AG04449 (cell line): ENCODE measurements around the gene CHST11.

Experiments used
- CTCF ChIA-PET: fragments of 350-600 bp; formaldehyde crosslinking; extraction: SDS; loops from one replicate; lab custom pipeline; 2021; ENCODE audit warnings: antibody characterized with exemption; lab: Yijun Ruan, JAX
- POLR2A ChIA-PET: fragments of 400-600, 350-600 bp; formaldehyde crosslinking; extraction: SDS; loops from one replicate; lab custom pipeline; 2020; ENCODE audit warnings: antibody characterized with exemption, inconsistent platforms; lab: Yijun Ruan, JAX
- DNase-seq: peaks from one replicate; pipeline ENCODE4 v3.0.0-alpha.2; 2010; ENCODE audit warnings: low read depth, low spot score
- H3K4me3 ChIP-seq: 2 replicates; pipeline ENCODE4 v1.5.1; 2011; ENCODE audit warnings: low read depth, mild to moderate bottlenecking, control low read depth, low read length
- TF ChIP-seq, protein P1 (sequence below): IDR thresholded peaks from one replicate; pipeline ENCODE4 v1.5.1; 2011; ENCODE audit warnings: mild to moderate bottlenecking, moderate library complexity, low read length, control low read depth, inconsistent platforms; ENCODE audit not compliant: insufficient read depth; ENCODE audit errors: missing control alignments

CHST11 gene

GRCh38 chr12:104673696-104674482 lies 217.1 kb downstream of the CHST11 start:
- CTCF ChIA-PET = interaction anchor here (1.3 kb wide), 1 partner anchor 292 kb away, joined by 6 read pairs; no protein-coding TSS in a partner anchor
- POLR2A ChIA-PET = interaction anchor here (0.7 kb wide), 1 partner anchor 230 kb away, joined by 3 read pairs; no protein-coding TSS in a partner anchor

DNA sequence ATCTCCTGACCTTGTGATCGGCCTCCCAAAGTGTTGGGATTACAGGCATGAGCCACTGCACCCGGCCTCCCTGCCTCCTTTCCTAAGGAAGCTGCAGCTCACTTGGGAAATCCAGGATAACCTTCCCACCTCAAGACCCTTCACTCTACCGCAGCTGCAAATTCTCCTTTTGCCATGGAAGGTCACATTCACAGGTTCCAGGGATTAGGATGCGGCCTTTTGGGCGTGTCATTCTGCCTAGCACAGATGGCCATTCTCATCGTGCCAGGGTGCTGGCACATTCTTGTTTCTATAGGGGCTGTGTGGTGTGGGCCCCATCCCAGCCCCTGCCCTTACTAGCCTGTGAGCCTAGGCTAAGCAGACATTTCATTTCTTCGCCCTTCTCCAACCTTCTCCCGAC lies 219.9 kb downstream of the CHST11 start:
- POLR2A ChIA-PET = no interaction called here
- CTCF ChIA-PET = interaction anchor here (1.3 to 1.4 kb wide), 2 partner anchors 24 to 295 kb away, joined by 3 to 4 read pairs; no protein-coding TSS in a partner anchor
- no peak for DNase-seq

More at GRCh38 chr12:104673696-104674482, 217.1 kb downstream of the CHST11 start:
- DNase-seq = no peak
- H3K4me3 ChIP-seq = no peak overlapping the region
- TF ChIP-seq, protein P1, sequence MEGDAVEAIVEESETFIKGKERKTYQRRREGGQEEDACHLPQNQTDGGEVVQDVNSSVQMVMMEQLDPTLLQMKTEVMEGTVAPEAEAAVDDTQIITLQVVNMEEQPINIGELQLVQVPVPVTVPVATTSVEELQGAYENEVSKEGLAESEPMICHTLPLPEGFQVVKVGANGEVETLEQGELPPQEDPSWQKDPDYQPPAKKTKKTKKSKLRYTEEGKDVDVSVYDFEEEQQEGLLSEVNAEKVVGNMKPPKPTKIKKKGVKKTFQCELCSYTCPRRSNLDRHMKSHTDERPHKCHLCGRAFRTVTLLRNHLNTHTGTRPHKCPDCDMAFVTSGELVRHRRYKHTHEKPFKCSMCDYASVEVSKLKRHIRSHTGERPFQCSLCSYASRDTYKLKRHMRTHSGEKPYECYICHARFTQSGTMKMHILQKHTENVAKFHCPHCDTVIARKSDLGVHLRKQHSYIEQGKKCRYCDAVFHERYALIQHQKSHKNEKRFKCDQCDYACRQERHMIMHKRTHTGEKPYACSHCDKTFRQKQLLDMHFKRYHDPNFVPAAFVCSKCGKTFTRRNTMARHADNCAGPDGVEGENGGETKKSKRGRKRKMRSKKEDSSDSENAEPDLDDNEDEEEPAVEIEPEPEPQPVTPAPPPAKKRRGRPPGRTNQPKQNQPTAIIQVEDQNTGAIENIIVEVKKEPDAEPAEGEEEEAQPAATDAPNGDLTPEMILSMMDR = no peak

GRCh38 chr12:104677441-104678089 lies 220.8 kb downstream of the CHST11 start:
- POLR2A ChIA-PET = no interaction called here
- CTCF ChIA-PET = interaction anchor here (1.3 kb wide), 1 partner anchor 25 kb away, joined by 3 read pairs; no protein-coding TSS in a partner anchor
- DNase-seq = no peak
- TF ChIP-seq, protein P1 = no peak
- H3K4me3 ChIP-seq = no peak overlapping the region

More for the DNA sequence above, 219.9 kb downstream of the CHST11 start:
- TF ChIP-seq, protein P1 = no peak
- no peak overlapping the region for H3K4me3 ChIP-seq

DNA sequence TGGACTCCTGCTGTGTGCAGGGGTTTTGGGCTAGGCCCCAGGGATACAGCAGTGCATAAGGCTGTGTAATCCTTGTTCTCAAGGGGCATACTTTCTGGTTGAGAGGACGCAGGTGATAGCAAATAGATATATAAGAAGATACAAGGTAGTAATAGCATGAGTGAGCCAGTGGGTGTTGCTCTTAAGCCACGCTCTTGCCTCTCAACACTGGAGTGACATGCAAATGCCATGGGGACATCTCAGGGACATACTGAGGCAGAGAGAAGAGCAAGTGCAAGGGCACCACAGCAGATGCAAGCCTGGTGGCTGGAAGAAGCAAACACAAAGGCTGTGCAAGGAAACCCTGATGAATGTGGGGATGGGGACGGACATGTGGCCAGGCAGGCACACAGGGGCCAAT lies 223.3 kb downstream of the CHST11 start:
- ChIA-PET CTCF (interaction anchor here (1.2 kb wide), 1 partner anchor 197 kb away, joined by 5 read pairs; no protein-coding TSS in a partner anchor), POLR2A (no interaction called here)
- no peak for DNase-seq
- TF ChIP-seq, protein P1 = peak; percentile 35
- no peak overlapping the region for H3K4me3 ChIP-seq

DNA sequence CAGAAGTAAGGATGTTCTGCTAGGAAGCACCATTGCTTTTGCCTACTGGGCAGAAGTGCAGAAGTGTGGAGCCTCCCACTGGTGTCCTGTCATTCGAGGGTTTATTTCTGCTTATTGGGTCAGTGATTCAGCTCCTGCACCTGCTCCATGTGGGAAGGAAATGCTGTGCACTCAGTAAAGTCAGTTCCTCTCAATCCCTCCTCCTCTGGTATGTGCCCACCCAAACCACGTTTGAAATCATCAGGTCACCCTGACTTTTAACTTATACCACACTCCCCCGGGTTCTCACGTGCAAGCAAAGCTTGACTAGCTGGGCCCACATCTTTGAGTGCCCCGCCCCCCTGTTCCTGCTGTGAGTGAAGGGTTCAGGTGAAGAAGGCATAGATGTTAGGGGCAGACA lies 223.7 kb downstream of the CHST11 start:
- no peak overlapping the region for H3K4me3 ChIP-seq
- TF ChIP-seq, protein P1 = no peak
- POLR2A ChIA-PET = no interaction called here
- DNase-seq = no peak
- CTCF ChIA-PET = interaction anchor here (1.2 to 1.4 kb wide), 2 partner anchors 197 to 299 kb away, joined by 4 to 5 read pairs; no protein-coding TSS in a partner anchor

DNA sequence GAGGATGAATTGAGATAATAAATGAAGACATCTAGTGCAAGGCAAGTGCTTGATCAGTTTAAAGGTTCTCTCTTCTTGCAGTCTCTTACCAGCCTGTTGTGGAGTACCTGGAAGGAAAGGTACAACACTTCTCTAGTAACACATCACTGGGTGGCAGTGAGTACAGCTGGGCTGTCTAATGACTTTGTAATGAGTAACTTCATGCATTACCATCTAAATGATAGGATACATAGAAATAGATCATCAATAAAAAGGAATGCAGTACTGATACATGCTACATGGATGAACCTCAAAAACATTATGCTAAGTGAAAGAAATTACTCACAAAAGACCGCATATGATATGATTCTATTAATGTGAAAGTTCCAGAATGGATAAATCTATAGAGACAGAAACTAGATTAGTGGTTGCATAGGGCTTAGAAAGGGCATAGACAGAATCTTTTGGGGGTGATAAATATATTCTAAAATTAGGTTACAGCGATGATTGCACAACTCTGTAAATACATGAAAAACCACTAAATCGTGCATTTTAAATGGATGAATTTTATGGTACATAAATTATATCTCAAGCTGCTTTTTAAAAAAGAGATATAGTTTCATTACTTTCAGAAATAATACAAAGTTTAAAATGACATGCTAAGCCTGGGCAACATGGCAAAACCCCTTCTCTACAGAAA lies 224.4 kb downstream of the CHST11 start:
- CTCF ChIA-PET = interaction anchor here (1.2 to 1.4 kb wide), 2 partner anchors 196 to 300 kb away, joined by 4 to 5 read pairs; no protein-coding TSS in a partner anchor
- H3K4me3 ChIP-seq = no peak overlapping the region
- no peak for DNase-seq
- TF ChIP-seq, protein P1 = no peak
- POLR2A ChIA-PET = no interaction called here
